Type B pancreatic cell (in vitro differentiated cells): ENCODE data around the gene CC2D2A. TPM values are rescaled to one million over a fixed set of nuclear protein-coding genes. Genes with fewer than 3 reads are reported as not detected.

Experiments
- DNase-seq: peaks from one replicate; pipeline ENCODE4 v3.0.0; 2021; ENCODE audit warnings: mixed read lengths; ENCODE audit not compliant: unreplicated experiment; ENCODE audit errors: extremely low spot score
- H3K27ac Mint-ChIP-seq: 2 replicates; pipeline ENCODE4 v1.8.0; 2021; ENCODE audit warnings: mild to moderate bottlenecking, mixed read lengths
- H3K27me3 Mint-ChIP-seq: 2 replicates; pipeline ENCODE4 v1.8.0; 2021; ENCODE audit warnings: mixed read lengths
- H3K36me3 Mint-ChIP-seq: 2 replicates; pipeline ENCODE4 v1.8.0; 2021; ENCODE audit warnings: mixed read lengths
- H3K4me1 Mint-ChIP-seq: one replicate; pipeline ENCODE4 v1.8.0; 2021; ENCODE audit warnings: mixed read lengths; ENCODE audit not compliant: unreplicated experiment
- H3K4me3 Mint-ChIP-seq: 2 replicates; pipeline ENCODE4 v1.8.0; 2021; ENCODE audit warnings: mild to moderate bottlenecking, mixed read lengths
- H3K9me3 Mint-ChIP-seq: 2 replicates; pipeline ENCODE4 v1.8.0; 2021; ENCODE audit warnings: mixed read lengths
- CTCF ChIP-seq: fragments of 200-600 bp; sonication (generic); conservative IDR thresholded peaks from 2 replicates; pipeline ENCODE4 v1.5.0; 2021; ENCODE audit warnings: antibody characterized with exemption, mild to moderate bottlenecking
- total RNA-seq: library from RNA; stranded (reverse); gene quantifications from 2 replicates; pipeline ENCODE4 v1.2.1, GENCODE V29; 2021; ENCODE audit warnings: low replicate concordance

CC2D2A gene
- total RNA-seq, 1 donor from 2014 or later = 27.8 TPM

- H3K27ac Mint-ChIP-seq = peak overlapping the region; percentile 35
- no peak for TF ChIP-seq CTCF
- H3K36me3 Mint-ChIP-seq = no peaks in the 10 kb centered on the region
- no peaks in the 10 kb centered on the region for H3K27me3 Mint-ChIP-seq
- H3K4me3 Mint-ChIP-seq = peak overlapping the region; percentile 2
- DNase-seq = no peak
- H3K9me3 Mint-ChIP-seq = no peaks in the 10 kb centered on the region
- H3K4me1 Mint-ChIP-seq = peaks cover 22% of the 10 kb centered on the region
These were observed 17.6 kb upstream of the CC2D2A start for GRCh38 chr4:15451866-15452765.

- DNase-seq = no peak
- Mint-ChIP-seq H3K4me3 (no peak overlapping the region), H3K27ac (no peak overlapping the region), H3K36me3 (no peaks in the 10 kb centered on the region), H3K4me1 (peaks cover 27% of the 10 kb centered on the region), H3K9me3 (no peaks in the 10 kb centered on the region), H3K27me3 (peaks cover 4% of the 10 kb centered on the region)
- TF ChIP-seq CTCF = no peak
These were observed 14.4 kb upstream of the CC2D2A start for GRCh38 chr4:15455290-15455689.

DNA sequence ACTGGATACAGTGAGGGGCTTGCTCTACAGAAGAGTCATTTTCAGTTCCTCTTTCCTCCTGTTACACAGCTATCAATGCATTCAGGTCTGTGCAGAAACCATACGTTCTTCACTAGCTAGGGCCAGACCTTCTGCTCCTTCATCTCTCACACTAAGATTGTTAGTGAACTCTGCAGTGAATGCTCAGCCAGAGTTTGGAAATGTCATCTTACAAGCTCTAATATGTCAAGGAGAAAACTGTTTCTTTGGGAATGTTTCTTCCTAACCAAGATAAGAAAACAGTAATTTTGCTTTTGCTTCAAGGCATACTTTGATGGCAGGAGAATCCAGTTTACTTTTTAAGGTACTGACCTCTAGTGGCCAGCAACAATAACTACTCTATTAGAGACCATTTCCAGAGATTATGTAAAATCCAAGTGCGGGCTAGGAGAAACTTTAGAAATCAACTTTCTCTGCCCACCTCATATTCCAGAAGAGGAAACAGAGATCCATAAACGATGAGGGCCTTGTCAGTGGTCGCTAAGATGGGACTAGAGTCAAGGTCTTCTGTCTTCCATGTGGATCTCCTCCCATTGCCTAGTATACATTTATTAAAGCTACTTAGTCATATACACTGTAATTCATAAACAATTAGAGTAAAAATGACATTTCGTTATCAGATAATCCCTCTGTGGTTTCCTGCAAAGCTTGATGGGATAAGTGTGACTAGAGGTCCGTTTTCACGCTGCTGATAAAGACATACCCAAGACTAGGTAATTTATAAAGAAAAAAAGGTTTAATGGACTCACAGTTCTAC lies 12.1 kb upstream of the CC2D2A start:
- Mint-ChIP-seq H3K36me3 (no peaks in the 10 kb centered on the region), H3K9me3 (no peaks in the 10 kb centered on the region), H3K4me3 (no peak overlapping the region), H3K4me1 (peaks cover 12% of the 10 kb centered on the region), H3K27ac (peak overlapping the region; percentile 64), H3K27me3 (peaks cover 10% of the 10 kb centered on the region)
- TF ChIP-seq CTCF = peak; percentile 88
- no peak for DNase-seq

GRCh38 chr4:15458616-15459015 lies 11.1 kb upstream of the CC2D2A start:
- DNase-seq = no peak
- Mint-ChIP-seq H3K4me1 (peaks cover 12% of the 10 kb centered on the region), H3K27ac (no peak overlapping the region)

DNA sequence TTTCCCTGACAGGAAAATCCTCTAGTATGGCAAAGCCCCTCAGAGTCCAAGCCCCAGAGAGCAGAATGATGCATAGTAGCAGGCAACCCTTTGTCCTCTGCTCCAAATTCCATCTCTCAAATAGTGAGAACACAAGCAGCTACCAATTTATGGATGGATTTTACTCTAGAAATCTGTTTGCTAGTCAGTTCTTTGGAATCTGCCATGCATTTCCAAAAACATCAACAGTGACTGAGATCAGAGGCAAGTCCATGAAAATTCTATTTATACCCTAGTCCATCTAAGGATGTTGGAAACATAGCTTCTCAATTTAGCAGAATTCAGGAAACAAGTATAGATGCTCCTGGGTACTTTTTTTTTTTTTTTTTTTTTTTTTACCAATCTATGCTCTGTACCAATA lies 10.0 kb upstream of the CC2D2A start:
- no peak for DNase-seq
- H3K27ac Mint-ChIP-seq = no peak overlapping the region
- H3K4me3 Mint-ChIP-seq = no peak overlapping the region
- H3K9me3 Mint-ChIP-seq = no peaks in the 10 kb centered on the region
- H3K36me3 Mint-ChIP-seq = no peaks in the 10 kb centered on the region
- peaks cover 10% of the 10 kb centered on the region for H3K27me3 Mint-ChIP-seq
- H3K4me1 Mint-ChIP-seq = peaks cover 12% of the 10 kb centered on the region
- TF ChIP-seq CTCF = no peak

More at GRCh38 chr4:15458616-15459015, 11.1 kb upstream of the CC2D2A start:
- TF ChIP-seq CTCF = no peak
- H3K4me3 Mint-ChIP-seq = no peak overlapping the region
- H3K27me3 Mint-ChIP-seq = peaks cover 10% of the 10 kb centered on the region
- H3K9me3 Mint-ChIP-seq = no peaks in the 10 kb centered on the region
- no peaks in the 10 kb centered on the region for H3K36me3 Mint-ChIP-seq
